HepG2 (cell line): ENCODE results near the gene RNPEPL1. TPM values are rescaled to one million over a fixed set of nuclear protein-coding genes. Genes with fewer than 3 reads are reported as not detected.

ENCODE experiments used
- ATAD3A ChIP-seq: sonication (generic); formaldehyde crosslinking; IDR thresholded peaks from 2 replicates; pipeline ENCODE4 v1.4.0; 2020; ENCODE audit warnings: missing genetic modification reagents
- GTF2F1 ChIP-seq: fragments of 150-350 bp; IDR thresholded peaks from 2 replicates; pipeline ENCODE4 v1.6.1; 2014; ENCODE audit warnings: low read length
- NPAS2 ChIP-seq: sonication (generic); formaldehyde crosslinking; IDR thresholded peaks from 2 replicates; pipeline ENCODE4 v1.8.0; 2022; ENCODE audit warnings: mild to moderate bottlenecking, missing genetic modification reagents, borderline replicate concordance
- NR2F6 ChIP-seq, 2 experiments: IDR thresholded peaks; 2 replicates each; pipeline ENCODE4 v1.6.1; 2016; ENCODE audit warnings: antibody characterized with exemption in 1 of 2, mild to moderate bottlenecking in 1 of 2
- SMAD9 ChIP-seq: sonication (generic); formaldehyde crosslinking; IDR thresholded peaks from 2 replicates; pipeline ENCODE4 v1.5.1; 2020; ENCODE audit warnings: mild to moderate bottlenecking, missing genetic modification reagents
- SMARCE1 ChIP-seq: fragments of 450-650 bp; IDR thresholded peaks from 2 replicates; pipeline ENCODE4 v1.6.1; 2017; ENCODE audit warnings: borderline replicate concordance
- ZNF644 ChIP-seq: IDR thresholded peaks from 2 replicates; pipeline ENCODE4 v1.6.1; 2016; ENCODE audit warnings: low read depth
- ZNF749 ChIP-seq: sonication (generic); formaldehyde crosslinking; IDR thresholded peaks from 2 replicates; pipeline ENCODE4 v1.8.0; 2022; ENCODE audit warnings: mild to moderate bottlenecking, missing genetic modification reagents, moderate library complexity, borderline replicate concordance
- ZSCAN29 ChIP-seq: sonication (generic); formaldehyde crosslinking; conservative IDR thresholded peaks from 2 replicates; pipeline ENCODE4 v1.4.0; 2020; ENCODE audit warnings: mild to moderate bottlenecking, missing genetic modification reagents
- polyA plus RNA-seq, 8 experiments: library from polyadenylated mRNA; depleted of rRNA in 3 of 8; stranded (reverse) in 7 of 8; unstranded in 1 of 8; fragments of >200 nt; fragmentation: Illumina TruSeq in 4 of 8; extraction: Trizol in 4 of 8; gene quantifications; 2 replicates each; pipeline versions ENCODE4 v1.2.1 to v1.2.3, GENCODE V29; 2011 to 2016; ENCODE audit warnings: low read depth in 4 of 8, missing spikeins in 1 of 8, mixed read lengths in 1 of 8; ENCODE audit not compliant: insufficient read depth in 1 of 8
- total RNA-seq, 5 experiments: library from RNA; depleted of rRNA; stranded (reverse); fragments of >200 nt; fragmentation: Illumina TruSeq; extraction: Trizol; gene quantifications; 2 replicates each; pipeline ENCODE4 v1.2.3, GENCODE V29; 2016; ENCODE audit warnings: low read depth in 1 of 5
- TF ChIP-seq, protein P1 (sequence below), 2 experiments: fragments of 450-650 bp in 1 of 2; sonication (generic) in 1 of 2; formaldehyde crosslinking in 1 of 2; IDR thresholded peaks; 2 replicates each; pipeline versions ENCODE4 v1.6.1 to v1.8.0; 2016 to 2022; ENCODE audit warnings: antibody characterized with exemption in 1 of 2, mild to moderate bottlenecking in 1 of 2, missing genetic modification reagents in 1 of 2
- TF ChIP-seq, protein P2 (sequence below): sonication (generic); formaldehyde crosslinking; IDR thresholded peaks from 2 replicates; pipeline ENCODE4 v1.4.0; 2020; ENCODE audit warnings: missing genetic modification reagents, mild to moderate bottlenecking, borderline replicate concordance
- TF ChIP-seq, protein P3 (sequence below): sonication (generic); formaldehyde crosslinking; IDR thresholded peaks from 2 replicates; pipeline ENCODE4 v1.9.0; 2021; ENCODE audit warnings: missing genetic modification reagents, mild to moderate bottlenecking, borderline replicate concordance
- TF ChIP-seq, protein P4 (sequence below): sonication (generic); formaldehyde crosslinking; IDR thresholded peaks from 2 replicates; pipeline ENCODE4 v1.5.0; 2020; ENCODE audit warnings: missing genetic modification reagents, mild to moderate bottlenecking, borderline replicate concordance
- TF ChIP-seq, protein P5 (sequence below): IDR thresholded peaks from 2 replicates; pipeline ENCODE4 v1.6.1; 2016; ENCODE audit warnings: missing compliant biosample characterization, missing genetic modification reagents, borderline replicate concordance

Gene RNPEPL1
- total and polyA plus RNA-seq, 2 of the 13 experiments (the other 11 are each of a cell fraction or from before 2014, with no cell fraction given): 13.0 to 18.0 TPM

DNA sequence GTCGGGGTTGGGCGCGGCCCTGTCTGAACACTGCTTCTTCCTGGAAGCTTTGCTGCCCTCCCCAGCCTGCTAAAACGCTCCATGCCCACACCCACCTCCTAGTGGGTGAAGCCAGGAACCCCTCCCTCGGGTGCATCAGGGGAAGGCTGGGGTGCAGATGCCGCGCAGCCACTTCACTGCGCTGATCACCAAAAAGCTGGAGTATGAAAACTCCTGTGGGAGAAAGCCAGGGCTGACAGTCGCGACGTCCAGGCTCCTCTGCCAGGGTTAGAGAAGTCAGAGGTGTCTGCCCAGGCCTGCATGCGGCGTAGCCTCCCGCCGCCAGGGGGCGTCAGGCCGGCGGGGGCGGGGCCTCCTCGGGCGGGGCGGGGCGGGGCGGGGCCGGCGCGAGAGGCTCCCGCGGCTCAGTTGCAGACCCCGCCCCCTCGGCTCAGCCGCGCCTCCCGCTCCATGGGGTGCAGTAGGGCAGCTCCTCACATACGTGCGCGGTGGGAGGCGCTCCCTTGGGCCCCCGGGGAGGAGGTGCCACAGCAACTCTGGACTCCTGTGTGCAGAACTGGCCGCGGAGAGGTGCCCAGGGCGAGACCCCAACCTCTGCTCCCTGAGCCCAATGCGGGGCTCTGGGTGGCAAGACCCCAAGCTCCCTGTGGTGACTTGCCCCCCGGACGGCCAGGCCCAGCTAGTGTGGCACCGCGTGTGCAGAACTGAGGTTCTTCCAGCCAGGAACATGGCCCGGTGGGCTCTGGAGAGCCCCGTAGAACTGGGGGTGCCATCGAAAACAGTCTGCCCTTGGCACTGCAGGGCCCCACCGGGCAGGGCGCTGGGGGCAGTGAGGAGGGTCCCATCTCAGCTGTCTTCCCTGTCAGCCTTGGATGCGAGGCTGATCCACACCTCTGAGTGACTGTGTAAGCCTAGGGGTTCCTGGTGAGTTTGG is 1.8 kb upstream of the RNPEPL1 start (continued):
- TF ChIP-seq, protein P1, sequence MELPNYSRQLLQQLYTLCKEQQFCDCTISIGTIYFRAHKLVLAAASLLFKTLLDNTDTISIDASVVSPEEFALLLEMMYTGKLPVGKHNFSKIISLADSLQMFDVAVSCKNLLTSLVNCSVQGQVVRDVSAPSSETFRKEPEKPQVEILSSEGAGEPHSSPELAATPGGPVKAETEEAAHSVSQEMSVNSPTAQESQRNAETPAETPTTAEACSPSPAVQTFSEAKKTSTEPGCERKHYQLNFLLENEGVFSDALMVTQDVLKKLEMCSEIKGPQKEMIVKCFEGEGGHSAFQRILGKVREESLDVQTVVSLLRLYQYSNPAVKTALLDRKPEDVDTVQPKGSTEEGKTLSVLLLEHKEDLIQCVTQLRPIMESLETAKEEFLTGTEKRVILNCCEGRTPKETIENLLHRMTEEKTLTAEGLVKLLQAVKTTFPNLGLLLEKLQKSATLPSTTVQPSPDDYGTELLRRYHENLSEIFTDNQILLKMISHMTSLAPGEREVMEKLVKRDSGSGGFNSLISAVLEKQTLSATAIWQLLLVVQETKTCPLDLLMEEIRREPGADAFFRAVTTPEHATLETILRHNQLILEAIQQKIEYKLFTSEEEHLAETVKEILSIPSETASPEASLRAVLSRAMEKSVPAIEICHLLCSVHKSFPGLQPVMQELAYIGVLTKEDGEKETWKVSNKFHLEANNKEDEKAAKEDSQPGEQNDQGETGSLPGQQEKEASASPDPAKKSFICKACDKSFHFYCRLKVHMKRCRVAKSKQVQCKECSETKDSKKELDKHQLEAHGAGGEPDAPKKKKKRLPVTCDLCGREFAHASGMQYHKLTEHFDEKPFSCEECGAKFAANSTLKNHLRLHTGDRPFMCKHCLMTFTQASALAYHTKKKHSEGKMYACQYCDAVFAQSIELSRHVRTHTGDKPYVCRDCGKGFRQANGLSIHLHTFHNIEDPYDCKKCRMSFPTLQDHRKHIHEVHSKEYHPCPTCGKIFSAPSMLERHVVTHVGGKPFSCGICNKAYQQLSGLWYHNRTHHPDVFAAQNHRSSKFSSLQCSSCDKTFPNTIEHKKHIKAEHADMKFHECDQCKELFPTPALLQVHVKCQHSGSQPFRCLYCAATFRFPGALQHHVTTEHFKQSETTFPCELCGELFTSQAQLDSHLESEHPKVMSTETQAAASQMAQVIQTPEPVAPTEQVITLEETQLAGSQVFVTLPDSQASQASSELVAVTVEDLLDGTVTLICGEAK (IDR thresholded peaks at IDR 0.05): no peak
- TF ChIP-seq, protein P1 (CRISPR knock-in tag; IDR thresholded peaks at IDR 0.05): peak; percentile 17; the same call in 1 of the 2 replicates
- no peak; the same call in 1 of the 2 replicates for TF ChIP-seq NR2F6 (IDR thresholded peaks at IDR 0.05)
- no peak; the same call in 1 of the 2 replicates for TF ChIP-seq NR2F6 (CRISPR knock-in tag; IDR thresholded peaks at IDR 0.05)
- TF ChIP-seq, protein P2, sequence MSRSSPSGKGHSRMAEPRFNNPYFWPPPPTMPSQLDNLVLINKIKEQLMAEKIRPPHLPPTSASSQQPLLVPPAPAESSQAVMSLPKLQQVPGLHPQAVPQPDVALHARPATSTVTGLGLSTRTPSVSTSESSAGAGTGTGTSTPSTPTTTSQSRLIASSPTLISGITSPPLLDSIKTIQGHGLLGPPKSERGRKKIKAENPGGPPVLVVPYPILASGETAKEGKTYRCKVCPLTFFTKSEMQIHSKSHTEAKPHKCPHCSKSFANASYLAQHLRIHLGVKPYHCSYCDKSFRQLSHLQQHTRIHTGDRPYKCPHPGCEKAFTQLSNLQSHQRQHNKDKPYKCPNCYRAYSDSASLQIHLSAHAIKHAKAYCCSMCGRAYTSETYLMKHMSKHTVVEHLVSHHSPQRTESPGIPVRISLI: no peak
- TF ChIP-seq ZNF644 (CRISPR knock-in tag): no peak
- TF ChIP-seq, protein P3, sequence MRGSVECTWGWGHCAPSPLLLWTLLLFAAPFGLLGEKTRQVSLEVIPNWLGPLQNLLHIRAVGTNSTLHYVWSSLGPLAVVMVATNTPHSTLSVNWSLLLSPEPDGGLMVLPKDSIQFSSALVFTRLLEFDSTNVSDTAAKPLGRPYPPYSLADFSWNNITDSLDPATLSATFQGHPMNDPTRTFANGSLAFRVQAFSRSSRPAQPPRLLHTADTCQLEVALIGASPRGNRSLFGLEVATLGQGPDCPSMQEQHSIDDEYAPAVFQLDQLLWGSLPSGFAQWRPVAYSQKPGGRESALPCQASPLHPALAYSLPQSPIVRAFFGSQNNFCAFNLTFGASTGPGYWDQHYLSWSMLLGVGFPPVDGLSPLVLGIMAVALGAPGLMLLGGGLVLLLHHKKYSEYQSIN: no peak
- TF ChIP-seq, protein P4, sequence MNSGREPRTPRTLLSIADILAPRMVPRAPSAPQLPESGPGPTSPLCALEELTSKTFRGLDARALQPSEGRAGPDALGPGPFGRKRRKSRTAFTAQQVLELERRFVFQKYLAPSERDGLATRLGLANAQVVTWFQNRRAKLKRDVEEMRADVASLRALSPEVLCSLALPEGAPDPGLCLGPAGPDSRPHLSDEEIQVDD (CRISPR knock-in tag): no peak
- TF ChIP-seq SMAD9 (CRISPR knock-in tag): no peak
- no peak for TF ChIP-seq NPAS2 (CRISPR knock-in tag)
- no peak for TF ChIP-seq SMARCE1
- no peak for TF ChIP-seq ZNF749 (CRISPR knock-in tag)
- TF ChIP-seq ZSCAN29: no peak
- TF ChIP-seq, protein P5, sequence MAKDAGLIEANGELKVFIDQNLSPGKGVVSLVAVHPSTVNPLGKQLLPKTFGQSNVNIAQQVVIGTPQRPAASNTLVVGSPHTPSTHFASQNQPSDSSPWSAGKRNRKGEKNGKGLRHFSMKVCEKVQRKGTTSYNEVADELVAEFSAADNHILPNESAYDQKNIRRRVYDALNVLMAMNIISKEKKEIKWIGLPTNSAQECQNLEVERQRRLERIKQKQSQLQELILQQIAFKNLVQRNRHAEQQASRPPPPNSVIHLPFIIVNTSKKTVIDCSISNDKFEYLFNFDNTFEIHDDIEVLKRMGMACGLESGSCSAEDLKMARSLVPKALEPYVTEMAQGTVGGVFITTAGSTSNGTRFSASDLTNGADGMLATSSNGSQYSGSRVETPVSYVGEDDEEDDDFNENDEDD (CRISPR knock-in tag): no peak; the same call in 1 of the 2 replicates
- peak; percentile 81; the same call in 1 of the 2 replicates for TF ChIP-seq ATAD3A
- TF ChIP-seq GTF2F1: no peak
